Ammon's horn (tissue), 1 donor: Measurements from ENCODE around the gene ERO1A.

Experiments used
- DNase-seq: peaks from one replicate; pipeline ENCODE4 v3.0.0-alpha.2; 2016; ENCODE audit warnings: low spot score

ERO1A gene

DNA sequence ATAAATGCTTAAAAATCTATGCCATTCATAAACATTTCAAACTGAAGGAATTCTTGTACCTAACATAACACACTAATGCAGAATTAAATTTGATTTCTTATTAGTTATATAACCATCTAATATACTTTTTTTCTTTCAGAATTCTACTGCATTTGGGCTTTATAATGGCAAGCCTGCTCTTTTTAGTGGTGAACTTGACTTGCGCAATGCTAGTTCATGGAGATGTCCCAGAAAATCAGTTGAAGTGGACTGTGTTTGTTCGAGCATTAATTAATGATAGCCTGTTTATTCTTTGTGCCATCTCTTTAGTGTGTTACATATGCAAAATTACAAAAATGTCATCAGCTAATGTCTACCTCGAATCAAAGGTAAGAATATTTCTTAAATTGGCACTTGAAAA lies 95.4 kb downstream of the ERO1A start:
- DNase-seq = no peak

DNA sequence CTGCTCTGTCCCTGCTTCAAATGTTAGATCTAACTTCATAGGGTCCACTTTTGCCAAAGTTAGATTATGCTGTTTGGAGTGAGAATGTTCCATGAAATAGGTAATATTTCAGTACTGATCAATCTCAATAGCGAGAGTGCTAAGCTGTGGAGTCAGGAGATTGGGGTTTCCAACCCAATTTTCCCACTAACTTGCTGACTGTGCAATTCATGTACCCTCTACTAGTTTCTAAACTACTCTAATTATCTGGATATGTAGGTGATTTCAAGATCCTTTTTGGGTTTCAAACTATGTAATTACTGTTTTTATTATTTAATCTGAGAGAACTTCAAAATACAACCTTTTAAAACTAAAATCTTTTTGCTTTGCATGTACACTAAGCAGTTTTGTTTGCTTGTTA lies 96.8 kb downstream of the ERO1A start:
- DNase-seq = no peak

DNA sequence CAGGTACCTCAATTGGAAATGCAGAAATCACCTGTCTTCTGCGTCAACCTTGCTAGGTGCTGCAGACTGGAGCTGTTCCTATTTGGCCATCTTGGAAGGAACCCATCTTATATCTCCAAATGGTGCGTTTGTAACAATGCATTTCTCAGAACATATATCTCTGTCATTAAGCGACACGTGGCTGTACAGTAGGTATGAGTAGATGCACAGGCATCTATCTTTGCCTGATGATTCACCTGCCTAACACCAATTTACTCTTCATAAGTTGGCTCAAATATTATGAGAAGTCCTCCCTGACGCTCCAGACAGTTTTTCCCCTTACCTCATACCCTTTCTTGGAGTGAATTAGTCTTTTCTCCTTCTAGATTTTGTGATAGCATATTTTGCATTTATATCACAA lies 98.5 kb downstream of the ERO1A start:
- no peak for DNase-seq

DNA sequence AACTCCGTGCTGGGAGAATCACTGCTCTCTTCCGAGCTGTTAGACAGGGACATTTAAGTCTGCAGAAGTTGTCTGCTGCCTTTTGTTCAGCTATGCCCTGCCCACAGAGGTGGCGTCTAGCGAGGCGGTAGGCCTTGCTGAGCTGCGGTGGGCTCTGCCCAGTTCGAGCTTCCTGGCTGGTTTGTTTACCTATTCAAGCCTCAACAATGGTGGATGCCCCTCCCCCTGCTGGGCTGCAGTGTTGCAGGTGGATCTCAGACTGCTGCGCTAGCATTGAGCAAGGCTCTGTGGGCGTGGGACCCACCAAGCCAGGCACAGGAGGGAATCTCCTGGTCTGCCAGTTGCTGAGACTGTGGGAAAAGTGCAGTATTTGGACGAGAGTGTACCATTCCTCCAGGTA lies 99.0 kb downstream of the ERO1A start:
- no peak for DNase-seq

DNA sequence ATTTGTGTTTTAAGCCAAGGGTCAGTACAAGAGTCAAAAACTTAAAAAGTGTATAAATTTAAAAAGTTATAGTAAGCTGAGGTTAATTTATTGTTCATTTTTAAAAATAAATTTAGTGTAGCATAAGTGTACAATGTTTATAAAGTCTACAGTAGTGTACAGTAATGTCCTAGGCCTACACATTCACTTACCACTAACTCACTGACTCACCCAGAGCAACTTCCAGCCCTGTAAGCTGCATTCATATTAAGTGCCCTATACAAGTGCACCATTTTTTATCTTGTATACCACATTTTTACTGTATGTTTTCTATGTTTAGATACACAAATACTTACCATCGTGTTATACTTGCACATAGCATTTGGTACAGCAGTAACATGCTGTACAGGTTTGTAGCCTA lies 105.0 kb downstream of the ERO1A start:
- no peak for DNase-seq
